AG09319 (cell line): ENCODE data around the gene ADARB1.

Experiments
- DNase-seq: peaks from one replicate; pipeline ENCODE4 v3.0.0-alpha.2; 2010; ENCODE audit warnings: low read depth; ENCODE audit errors: extremely low read depth
- TF ChIP-seq, protein P1 (sequence below): IDR thresholded peaks from 2 replicates; pipeline ENCODE4 v1.5.1; 2011; ENCODE audit warnings: low read depth, mild to moderate bottlenecking, inconsistent platforms, low read length, moderate library complexity

ADARB1 gene

GRCh38 chr21:45034556-45035476, 39.6 kb upstream of the ADARB1 start:
- DNase-seq, result no peak

GRCh38 chr21:45035477-45035848, 38.9 kb upstream of the ADARB1 start:
- DNase-seq, result no peak
- TF ChIP-seq, protein P1, sequence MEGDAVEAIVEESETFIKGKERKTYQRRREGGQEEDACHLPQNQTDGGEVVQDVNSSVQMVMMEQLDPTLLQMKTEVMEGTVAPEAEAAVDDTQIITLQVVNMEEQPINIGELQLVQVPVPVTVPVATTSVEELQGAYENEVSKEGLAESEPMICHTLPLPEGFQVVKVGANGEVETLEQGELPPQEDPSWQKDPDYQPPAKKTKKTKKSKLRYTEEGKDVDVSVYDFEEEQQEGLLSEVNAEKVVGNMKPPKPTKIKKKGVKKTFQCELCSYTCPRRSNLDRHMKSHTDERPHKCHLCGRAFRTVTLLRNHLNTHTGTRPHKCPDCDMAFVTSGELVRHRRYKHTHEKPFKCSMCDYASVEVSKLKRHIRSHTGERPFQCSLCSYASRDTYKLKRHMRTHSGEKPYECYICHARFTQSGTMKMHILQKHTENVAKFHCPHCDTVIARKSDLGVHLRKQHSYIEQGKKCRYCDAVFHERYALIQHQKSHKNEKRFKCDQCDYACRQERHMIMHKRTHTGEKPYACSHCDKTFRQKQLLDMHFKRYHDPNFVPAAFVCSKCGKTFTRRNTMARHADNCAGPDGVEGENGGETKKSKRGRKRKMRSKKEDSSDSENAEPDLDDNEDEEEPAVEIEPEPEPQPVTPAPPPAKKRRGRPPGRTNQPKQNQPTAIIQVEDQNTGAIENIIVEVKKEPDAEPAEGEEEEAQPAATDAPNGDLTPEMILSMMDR, result no peak

More at GRCh38 chr21:45034556-45035476, 39.6 kb upstream of the ADARB1 start:
- TF ChIP-seq, protein P1, result no peak

GRCh38 chr21:45036630-45037029, 37.8 kb upstream of the ADARB1 start:
- DNase-seq, result no peak
- TF ChIP-seq, protein P1, result no peak

GRCh38 chr21:45037986-45038385, 36.4 kb upstream of the ADARB1 start:
- DNase-seq, result no peak
- TF ChIP-seq, protein P1, result no peak

DNA sequence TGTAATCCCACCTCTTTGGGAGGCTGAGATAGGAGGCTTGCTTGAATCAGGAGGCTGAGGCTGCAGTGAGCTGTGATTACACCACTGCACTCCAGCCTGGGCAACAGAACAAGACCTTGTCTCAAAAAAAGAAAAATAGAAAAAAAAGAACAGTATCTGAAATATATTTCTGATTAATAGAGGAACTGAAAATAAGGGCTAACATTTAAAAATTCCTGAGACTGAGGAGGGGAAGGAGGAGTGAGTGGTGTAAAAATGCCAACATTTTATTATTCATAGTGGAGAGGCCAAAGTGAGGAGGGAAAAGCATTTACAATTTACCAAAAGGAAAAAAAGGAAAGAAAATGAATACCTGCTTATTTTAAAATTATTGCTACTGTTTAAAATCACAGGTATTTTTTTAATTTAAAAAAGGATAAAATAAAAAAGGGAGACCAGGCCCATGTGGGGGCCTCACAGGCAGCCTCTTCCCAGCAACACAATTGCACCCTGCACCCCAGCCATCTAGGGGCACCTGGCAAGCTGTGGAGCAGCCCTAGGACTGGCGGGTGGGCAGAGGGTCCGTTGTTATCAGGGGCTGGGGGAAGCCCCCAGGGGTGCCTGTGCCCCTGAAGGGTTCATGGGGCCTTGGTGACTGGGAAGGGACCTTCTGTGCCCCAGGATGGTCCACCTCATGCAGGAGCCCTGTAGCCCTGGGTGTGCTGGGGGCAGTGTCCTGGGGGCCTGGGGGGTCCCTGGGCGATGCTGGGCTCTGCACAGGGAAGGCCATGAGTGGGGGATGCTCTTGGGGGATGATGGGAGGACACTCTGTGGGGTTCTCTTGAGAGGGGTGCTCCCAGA, 34.8 kb upstream of the ADARB1 start:
- TF ChIP-seq, protein P1, result no peak
- DNase-seq, result no peak

- TF ChIP-seq, protein P1, result no peak
- no peak for DNase-seq
Measured at GRCh38 chr21:45040157-45040711, 34.1 kb upstream of the ADARB1 start.
